Ramos (cell line): Measurements from ENCODE around the gene ZEB2.

ENCODE experiments used
- in situ Hi-C: fragments of 300-500 bp; cut with MboI; formaldehyde crosslinking; loops from one replicate; pipeline ENCODE4 v1.14.3; 2022; ENCODE audit warnings: low sequenced_read_pairs; ENCODE audit not compliant: unreplicated experiment

ZEB2 gene

GRCh38 chr2:144455987-144456386, 63.9 kb downstream of the ZEB2 start:
- in situ Hi-C loops: no loop called here

GRCh38 chr2:144454466-144455287, 65.2 kb downstream of the ZEB2 start:
- in situ Hi-C loops: no loop called here

- in situ Hi-C loops: no loop called here
These were observed 66.3 kb downstream of the ZEB2 start for GRCh38 chr2:144453486-144454158.

- in situ Hi-C loops: no loop called here
These were observed 67.0 kb downstream of the ZEB2 start for GRCh38 chr2:144452989-144453336.

- in situ Hi-C loops: no loop called here
These were observed 67.5 kb downstream of the ZEB2 start for GRCh38 chr2:144452169-144452988.

- in situ Hi-C loops: no loop called here
These were observed 68.5 kb downstream of the ZEB2 start for GRCh38 chr2:144451443-144451842.

- in situ Hi-C loops: no loop called here
These were observed 70.9 kb downstream of the ZEB2 start for GRCh38 chr2:144449028-144449406.

- in situ Hi-C loops: no loop called here
These were observed 71.4 kb downstream of the ZEB2 start for GRCh38 chr2:144448389-144449027.

- in situ Hi-C loops: no loop called here
These were observed 72.4 kb downstream of the ZEB2 start for GRCh38 chr2:144447535-144447934.

- in situ Hi-C loops: no loop called here
These were observed 73.8 kb downstream of the ZEB2 start for GRCh38 chr2:144446136-144446535.

GRCh38 chr2:144445196-144445595, 74.7 kb downstream of the ZEB2 start:
- in situ Hi-C loops: no loop called here

GRCh38 chr2:144443837-144444817, 75.8 kb downstream of the ZEB2 start:
- in situ Hi-C loops: no loop called here

- in situ Hi-C loops: no loop called here
These were observed 78.2 kb downstream of the ZEB2 start for GRCh38 chr2:144441711-144442141.

GRCh38 chr2:144439993-144440392, 79.9 kb downstream of the ZEB2 start:
- in situ Hi-C loops: no loop called here

GRCh38 chr2:144438801-144439631, 80.9 kb downstream of the ZEB2 start:
- in situ Hi-C loops: no loop called here

GRCh38 chr2:144437636-144438035, 82.3 kb downstream of the ZEB2 start:
- in situ Hi-C loops: no loop called here

- in situ Hi-C loops: no loop called here
These were observed 85.3 kb downstream of the ZEB2 start for GRCh38 chr2:144434425-144435222.

GRCh38 chr2:144432921-144433320, 87.0 kb downstream of the ZEB2 start:
- in situ Hi-C loops: no loop called here
